Stimulated activated naive CD4-positive, alpha-beta T cell treated with Interleukin-2 at 50 U/mL for 16 hours (primary cell): Measurements from ENCODE around the gene IRX3.

Source experiments
- DNase-seq: peaks from one replicate; lab custom pipeline; 2025; lab: John Stamatoyannopoulos, UW

Gene IRX3

DNA sequence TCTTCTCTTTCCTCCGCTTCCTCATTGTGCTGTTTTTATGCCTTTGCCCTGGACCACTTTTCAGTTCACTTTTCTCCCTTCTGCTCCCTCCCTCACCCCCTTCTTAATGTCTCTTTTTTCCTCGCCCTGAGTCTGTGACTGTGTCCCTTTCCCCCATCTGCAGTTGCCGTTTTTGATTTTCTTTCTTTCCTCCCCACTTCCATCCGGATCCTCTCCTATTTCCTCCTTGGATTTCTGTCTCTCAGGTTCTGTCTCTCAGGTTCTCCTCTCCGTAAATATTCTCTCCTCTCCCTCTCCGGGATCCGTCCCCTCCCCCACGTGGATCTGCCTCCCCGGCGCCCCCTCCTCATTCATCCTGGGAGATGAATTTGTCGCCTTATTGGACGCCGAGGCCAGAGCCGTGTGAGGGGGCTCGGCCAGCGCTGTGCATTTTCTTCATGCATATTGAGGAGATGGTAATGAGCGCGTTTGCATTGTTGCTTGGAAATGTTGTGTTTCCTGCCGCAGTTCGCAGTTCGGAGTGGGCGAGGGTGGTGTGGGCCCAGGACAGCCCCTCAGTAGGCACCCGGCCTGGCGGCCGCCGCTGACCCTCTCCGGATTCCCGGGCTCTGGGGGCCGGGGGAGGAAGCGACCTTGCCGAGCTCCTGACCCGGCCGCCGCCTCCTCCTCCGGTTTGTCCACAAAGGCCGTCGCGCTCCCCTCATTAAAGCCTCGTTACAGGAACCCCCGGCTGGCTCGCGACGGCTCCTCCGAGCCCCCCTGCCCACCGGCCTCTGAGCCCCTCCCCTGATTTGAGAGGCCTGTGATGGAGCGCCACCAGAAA is 4.5 kb upstream of the IRX3 start:
- no peak for DNase-seq

DNA sequence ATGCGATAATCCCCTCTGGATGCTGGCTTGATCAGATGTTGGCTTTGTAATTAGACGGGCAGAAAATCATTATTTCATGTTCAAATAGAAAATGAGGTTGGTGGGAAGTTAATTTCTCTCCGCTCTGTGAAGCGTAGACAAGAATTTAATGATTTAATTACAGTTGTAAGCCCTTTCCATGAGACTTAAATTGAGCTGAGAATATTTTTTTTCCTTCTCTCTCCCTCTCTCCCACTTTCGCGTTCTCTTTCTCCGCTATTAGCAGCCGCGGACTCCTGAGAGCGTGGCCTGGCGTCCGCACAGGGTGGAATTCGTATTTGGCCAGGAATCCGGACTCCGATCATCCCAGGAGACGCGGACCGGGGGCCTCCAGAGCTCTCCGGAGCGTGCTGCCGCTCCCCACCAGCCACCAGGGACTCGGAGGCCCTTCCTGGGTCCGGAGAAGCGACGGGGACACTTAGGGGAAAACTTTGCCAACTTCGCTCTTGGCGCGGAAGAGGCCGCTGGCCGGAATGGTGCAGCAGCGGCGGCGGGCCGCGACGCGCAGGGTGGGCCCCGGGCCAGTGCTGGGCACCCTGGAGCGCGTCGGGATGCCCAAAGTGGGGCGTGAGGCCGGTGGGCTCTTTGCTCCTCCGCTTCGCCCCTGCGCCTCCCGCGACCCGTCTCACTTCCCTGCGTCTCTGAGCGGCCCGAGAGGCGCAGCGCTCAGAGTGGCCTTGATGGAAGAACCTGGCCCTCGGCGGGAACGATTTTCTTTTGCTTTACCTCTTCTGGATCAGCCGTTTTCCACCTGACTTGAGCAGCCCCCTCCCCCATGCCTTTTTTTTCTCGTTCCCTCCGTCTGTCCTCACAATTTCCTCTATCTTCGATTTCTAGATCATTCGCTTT is 3.6 kb upstream of the IRX3 start:
- no peak for DNase-seq

- no peak for DNase-seq
These were observed 2.8 kb upstream of the IRX3 start for GRCh38 chr16:54289242-54289944.

DNA sequence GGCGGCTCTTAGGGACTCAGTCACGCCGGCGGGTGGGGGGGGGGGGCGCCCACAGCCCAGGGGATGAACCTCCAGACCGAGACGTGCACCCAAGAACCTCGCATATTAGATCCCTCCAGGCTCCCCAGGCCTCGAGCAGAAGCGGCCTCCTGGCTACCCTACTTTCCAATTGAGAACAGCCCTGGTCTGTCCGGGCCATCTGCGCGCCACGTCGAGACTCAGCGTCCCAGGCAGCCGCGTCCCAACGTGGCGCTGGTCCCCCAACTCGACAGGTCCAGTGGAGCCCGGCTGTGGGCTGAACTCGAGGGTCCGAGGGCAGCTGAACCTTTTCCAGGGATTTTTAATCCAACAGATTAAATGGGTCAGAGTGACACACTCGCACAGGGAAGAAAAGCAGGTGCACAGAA is 2.3 kb upstream of the IRX3 start:
- no peak for DNase-seq

GRCh38 chr16:54288030-54288834 is 1.6 kb upstream of the IRX3 start:
- DNase-seq, result no peak

- DNase-seq, result no peak
These were observed 793 bp upstream of the IRX3 start for GRCh38 chr16:54287131-54288029.

GRCh38 chr16:54286090-54286365 is 559 bp downstream of the IRX3 start:
- DNase-seq, result no peak

GRCh38 chr16:54285414-54286089 is 1.0 kb downstream of the IRX3 start:
- DNase-seq, result no peak

GRCh38 chr16:54284931-54285413 is 1.6 kb downstream of the IRX3 start:
- DNase-seq, result no peak

- no peak for DNase-seq
These were observed 2.2 kb downstream of the IRX3 start for GRCh38 chr16:54284319-54284930.

- DNase-seq, result no peak
These were observed 2.8 kb downstream of the IRX3 start for GRCh38 chr16:54283725-54284318.

DNA sequence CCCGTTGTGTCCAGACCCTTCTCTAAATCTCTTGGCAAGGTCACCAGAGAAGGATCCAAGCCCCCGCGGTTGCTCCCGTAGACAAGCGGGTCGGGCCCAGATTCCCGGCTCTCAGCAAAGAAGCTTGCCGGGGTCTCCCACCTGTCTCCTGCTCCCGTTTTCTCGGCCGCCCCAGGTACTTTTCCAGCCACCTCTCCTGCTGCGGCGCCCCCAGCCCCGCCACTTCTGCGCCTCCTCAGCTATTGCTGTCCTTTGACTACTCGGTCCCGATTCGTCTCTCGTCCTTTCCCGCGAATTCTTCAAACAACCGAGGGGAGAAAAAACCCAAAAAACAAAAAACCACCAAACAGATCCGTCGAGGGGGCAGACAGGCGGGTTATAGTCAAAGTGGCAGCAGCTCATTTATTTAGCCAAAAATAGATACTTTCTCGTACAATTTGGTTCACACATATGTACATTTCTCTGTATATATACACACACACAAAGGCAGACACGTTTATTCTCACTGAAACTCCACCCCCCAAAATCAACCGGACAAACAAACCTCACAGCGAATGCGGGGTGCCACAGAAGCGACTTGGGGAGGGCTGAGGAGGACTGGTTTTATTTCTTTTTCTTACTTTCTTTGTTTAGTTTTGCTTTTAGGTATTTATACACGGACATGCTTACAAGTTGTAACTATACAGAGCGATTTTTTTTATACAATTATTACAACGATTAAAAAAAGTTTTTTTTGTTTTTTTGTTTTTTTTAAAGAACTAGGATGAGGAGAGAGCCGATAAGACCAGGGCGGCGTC is 3.5 kb downstream of the IRX3 start:
- DNase-seq, result no peak

GRCh38 chr16:54282202-54282927 is 4.2 kb downstream of the IRX3 start:
- DNase-seq, result no peak

DNA sequence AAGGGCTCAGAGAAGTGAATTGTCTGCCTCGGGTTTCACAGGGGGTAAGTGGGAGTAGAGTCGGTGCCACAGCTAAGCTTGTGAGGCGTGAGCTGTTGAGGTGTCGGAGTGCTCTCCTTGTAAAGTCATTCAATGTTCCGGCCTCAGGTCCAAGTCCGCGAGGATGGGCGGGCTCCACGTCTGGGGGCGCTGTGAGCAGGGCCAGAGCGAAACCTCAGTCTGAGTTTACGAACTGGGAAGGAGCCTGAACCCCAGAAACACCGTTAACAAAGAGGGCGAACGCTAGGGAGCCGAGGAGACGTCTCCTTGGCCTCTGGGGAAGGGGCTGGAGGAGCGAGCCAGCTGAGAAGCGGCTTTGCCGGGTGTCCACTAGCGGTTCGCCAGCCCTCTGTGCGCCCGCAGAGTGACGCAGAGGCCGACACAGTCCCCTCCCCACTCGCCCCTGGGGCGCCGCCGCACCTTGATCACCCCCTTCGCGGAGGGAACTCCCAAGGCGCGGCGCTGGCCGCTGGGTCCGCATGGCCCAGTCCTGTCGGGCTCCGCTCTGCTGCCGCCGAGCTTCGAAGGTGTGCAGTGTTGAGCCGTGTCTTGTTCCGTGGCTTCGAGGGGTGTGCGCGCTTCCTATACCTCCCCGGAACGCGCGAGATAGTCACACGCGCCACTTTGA is 4.9 kb downstream of the IRX3 start:
- no peak for DNase-seq

DNA sequence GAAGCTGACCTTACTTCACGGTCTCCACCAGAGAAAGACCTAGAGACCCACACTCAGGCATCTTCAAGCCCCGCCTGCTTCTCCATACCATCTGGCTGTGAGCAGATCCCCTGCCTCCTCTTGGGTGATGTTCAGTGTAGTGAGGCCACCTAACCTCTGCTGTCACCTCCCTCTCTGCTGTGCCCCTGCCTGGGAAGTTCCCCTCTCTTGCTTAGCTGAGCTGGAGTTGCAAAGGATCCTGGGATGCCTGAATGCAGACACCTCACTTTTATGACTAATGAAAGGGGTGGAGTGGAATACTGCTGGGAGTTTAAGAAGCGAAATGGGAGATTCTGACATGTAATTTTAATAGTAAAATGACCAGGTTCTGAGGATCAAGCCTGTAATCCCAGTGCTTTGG is 5.8 kb downstream of the IRX3 start:
- DNase-seq, result no peak

- no peak for DNase-seq
These were observed 8.5 kb downstream of the IRX3 start for GRCh38 chr16:54277845-54278703.
